RCC 7860 (cell line): ENCODE data around the gene MSI2.
"Not testable (repeated sequence)": the region's sequence is repeated elsewhere in the genome, so short reads cannot be mapped to it uniquely, and the experiment has no call there.

Experiments used
- DNase-seq: peaks from one replicate; pipeline ENCODE4 v3.0.0-alpha.2; 2015; ENCODE audit warnings: low spot score
- FAIRE-seq: peaks from 2 replicates; lab custom pipeline; 2012; peaks lifted over from hg19 to GRCh38; lab: Jason Lieb, UNC

MSI2 gene

GRCh38 chr17:57255776-57256681 lies at the start of gene MSI2:
TSS of gene MSI2 (plus strand) at chr17:57256523. CDS start at chr17:57256743, 220 bp downstream.
- DNase-seq (peak; percentile 43), FAIRE-seq (no peak)

DNA sequence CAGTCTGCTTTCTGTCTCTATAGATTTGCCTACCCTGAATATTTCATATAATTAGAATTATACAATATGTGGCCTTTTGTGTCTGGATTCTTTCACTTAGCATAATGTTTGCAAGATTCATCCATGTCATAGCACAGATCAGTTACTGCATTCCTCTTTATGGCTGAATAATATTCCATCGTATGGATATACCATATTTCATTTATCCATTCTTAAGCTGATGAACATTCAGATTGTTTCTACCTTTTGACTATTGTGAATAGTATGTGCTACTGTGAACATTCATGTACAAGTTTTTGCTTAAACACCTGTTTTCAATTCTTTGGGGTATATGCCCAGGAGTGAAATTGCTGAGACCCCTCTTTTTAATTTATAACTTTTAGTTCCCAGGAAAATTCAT lies 49.4 kb upstream of the MSI2 start:
- FAIRE-seq (no peak), DNase-seq (no peak)

- FAIRE-seq (no peak), DNase-seq (no peak)
Measured at GRCh38 chr17:57207396-57207795, 48.9 kb upstream of the MSI2 start.

DNA sequence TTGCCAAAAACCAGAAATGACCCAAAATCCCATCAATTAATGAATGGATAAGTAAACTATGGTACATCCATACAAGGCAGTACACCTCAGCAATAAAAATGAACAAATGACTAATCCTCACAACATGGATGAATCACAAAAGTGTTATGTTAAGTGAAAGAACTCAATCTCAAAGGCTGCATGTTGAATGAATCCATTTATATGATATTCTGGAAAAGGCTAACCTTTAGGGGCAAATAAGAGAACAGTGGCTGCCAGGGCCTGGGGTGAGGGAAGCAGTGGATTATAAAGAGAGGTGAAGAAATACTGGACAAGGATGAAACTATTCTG lies 46.1 kb upstream of the MSI2 start:
- DNase-seq (peak; percentile 38), FAIRE-seq (no peak)

DNA sequence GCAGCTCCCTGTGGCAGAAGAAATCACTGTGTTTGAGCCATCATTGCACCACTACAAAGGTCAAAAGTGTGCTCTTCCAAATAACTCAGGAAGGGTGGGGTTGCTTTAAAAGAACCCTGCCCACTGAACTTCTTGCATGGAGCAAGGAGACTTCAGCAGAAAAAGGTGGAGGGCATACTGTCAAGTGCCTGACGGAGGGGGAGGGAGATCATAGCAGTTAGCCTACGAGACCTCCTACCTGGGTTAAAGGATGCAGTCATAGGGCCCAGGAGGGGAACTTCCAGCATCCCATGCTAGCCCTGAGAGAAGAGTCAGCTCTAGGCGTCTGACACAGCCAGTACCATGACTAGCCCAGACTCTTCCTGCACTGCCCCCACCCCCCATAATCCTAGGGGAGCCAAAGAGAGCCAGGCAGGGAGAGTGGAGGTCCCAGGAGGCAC lies 45.3 kb upstream of the MSI2 start:
- DNase-seq = no peak
- no peak for FAIRE-seq

DNA sequence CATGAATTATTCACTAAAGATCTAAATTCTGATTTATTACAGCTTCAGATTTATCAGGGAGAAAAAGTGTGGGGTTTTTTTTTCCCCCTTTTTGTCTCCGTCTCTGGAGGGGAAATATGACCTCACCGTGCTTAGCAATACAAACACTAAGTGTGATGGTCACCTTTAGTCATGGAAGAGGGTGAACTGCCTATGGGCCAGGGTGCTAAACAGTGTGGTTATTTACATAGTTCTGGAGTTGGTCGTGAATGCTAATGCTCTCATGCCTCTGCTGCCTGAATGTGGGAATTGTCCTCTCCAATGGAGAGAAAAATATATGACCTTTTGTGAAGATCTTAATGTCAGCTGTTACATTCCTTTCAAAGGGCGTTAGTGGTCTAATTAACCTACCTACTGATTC lies 44.8 kb upstream of the MSI2 start:
- FAIRE-seq = no peak
- DNase-seq = peak; percentile 46

DNA sequence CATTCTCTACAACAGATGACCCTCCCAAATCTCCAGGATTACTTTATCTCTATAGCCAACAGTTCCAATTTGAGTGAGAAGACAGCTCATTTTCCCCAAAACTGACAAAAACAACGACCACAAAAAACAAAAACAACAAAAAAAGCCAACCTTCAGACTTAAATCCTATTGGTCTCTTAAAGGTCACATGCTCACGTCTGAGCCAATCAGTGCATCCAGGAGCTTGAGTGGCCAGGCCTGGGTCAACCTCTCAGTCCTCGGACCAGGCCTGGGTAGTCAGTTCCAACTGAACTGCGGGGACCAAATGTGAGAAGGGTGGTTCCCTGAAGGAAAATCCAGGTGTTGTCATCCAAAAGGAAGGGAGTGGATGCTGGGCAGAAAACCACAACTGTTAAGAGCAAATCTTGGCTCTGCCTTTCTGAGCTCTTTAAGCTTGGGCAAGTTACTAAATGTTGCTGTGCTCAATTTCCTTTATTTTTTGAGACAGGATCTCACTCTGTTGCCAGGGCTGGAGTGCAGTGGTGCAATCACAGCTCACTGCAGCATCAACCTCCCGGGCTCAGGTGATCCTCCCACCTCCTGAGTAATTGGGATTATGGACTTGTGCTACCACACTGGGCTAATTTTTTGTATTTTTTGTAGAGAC lies 43.0 kb upstream of the MSI2 start:
- no peak for DNase-seq
- no peak for FAIRE-seq

DNA sequence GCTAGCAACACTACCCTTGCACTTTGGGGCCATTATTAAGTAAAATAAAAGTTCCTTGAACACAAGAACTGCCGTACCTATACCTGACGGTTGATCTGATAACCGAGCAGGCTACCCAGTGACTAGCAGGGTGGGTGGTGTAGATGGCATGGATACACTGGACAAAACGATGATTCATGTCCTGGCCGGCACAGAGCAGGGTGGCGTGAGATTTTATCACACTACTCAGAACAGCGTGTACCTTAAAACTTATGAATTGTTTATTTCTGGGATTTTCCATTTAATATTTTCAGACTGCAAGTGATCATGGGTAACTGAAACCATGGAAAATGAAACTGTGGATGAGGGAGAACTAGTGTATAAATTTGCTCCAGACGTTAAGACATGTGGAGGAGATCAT lies 41.0 kb upstream of the MSI2 start:
- no peak for FAIRE-seq

GRCh38 chr17:57221366-57222350 lies 34.7 kb upstream of the MSI2 start:
- FAIRE-seq = no peak
- no peak for DNase-seq

More for the DNA sequence above, 41.0 kb upstream of the MSI2 start:
- no peak for DNase-seq

GRCh38 chr17:57222422-57222821 lies 33.9 kb upstream of the MSI2 start:
- FAIRE-seq, DNase-seq: not testable (repeated sequence)

DNA sequence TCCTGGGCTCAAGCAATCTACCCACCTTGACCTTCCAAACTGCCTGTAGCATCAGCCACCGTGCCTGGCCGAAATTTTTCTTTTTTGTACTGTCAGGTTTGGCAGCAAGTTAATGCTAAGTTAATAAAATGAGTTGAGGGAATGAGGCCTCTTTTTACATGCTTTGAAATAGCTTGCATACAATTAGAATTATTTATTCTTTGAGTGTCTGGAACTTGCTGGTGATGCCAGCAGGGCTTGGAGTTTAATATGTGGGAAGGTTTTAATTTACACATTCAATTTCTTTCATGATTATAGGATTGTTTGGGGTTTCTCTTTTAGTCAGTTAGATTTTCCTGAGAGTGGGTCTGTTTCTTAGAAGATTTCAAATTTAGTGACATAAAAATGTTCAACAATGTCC lies 31.2 kb upstream of the MSI2 start:
- FAIRE-seq (no peak), DNase-seq (no peak)

DNA sequence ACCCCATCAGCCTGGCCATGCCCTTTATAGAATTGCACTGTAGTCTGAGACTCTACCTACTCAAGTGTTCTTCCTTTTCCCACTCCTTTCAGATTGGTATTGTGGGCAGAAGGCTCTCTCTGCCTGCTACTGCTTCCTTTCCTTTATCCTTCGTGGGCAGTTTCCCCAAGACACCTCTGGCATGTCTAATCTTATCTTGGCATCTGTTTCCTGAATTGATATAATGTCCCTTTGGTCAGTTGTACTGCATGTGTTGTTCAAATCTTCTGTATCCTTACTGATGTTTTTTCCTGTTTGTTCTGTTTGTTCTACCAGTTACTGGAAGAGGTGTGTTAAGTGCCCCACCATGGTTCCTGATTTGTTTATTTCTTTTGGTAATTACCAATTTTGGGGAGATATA lies 29.5 kb upstream of the MSI2 start:
- DNase-seq (no peak), FAIRE-seq (no peak)

DNA sequence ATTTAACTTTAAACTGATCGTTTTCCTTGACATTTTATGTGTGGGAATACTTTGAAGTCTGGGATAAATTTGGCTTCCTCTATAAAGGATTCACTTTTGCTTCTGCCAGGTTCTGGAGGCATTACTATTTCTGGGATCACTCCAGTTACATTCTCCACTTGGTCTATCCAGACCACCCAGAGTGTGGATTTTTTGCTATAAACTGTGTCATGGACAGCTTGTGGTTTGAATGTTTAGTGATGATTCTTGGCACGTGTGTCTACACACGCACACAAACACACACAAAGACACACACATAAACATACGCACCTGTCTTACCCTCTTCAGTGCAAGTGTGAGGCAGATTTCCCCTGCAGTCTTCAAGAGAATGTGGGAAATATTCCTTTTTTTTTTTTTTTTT lies 27.4 kb upstream of the MSI2 start:
- DNase-seq (no peak), FAIRE-seq (no peak)

DNA sequence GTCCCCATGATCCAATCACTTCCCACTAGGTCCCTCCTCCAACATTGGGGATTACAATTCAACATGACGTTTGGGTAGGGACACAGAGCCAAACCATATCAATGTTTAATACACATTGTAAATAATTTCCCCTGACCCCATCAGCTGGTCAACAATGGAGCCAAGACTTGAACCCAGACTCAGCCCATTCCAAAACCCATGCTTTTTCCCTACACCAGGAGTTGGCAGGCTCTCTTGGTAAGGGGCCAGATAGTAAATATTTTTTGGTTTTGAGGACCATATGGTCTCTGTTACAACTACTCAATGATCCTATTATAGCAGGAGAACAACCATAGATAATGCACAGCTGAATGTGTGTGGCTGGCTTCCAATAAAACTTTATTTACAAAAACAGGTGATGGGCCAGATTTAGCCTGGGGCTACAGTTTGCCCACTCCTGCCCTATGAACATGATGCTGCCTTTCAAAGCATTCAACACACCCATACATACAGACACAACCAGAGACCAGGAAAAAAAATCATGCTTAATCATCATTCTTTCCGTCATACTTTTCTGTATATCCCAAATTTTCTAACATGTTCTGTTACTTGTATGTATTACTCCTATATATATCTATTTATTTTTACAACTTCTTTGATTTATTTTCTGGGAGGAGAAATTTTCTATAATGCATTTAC lies 22.1 kb upstream of the MSI2 start:
- FAIRE-seq = no peak

GRCh38 chr17:57234739-57235092 lies 21.6 kb upstream of the MSI2 start:
- no peak for FAIRE-seq
- DNase-seq = no peak

More for the DNA sequence above, 22.1 kb upstream of the MSI2 start:
- no peak for DNase-seq

DNA sequence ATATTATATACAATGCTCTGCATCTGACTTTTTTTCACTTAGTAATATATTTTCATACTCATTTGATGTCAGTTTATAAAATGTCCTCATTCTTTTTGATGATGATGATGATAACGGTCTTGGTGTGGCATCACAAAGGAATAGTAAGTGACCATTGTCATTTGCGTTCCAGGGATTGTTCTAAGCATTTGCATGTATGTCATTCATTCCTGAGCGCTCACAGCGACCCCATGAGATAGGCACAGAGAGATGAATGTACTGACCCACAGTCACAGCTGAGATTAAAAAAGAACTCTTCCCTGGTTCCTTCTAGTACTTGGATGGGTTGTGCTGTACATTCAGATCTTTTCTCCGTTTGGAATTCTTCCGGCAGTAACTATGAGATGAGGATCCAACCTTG lies 21.2 kb upstream of the MSI2 start:
- DNase-seq (no peak), FAIRE-seq (no peak)

- FAIRE-seq (no peak), DNase-seq (no peak)
Measured at GRCh38 chr17:57236686-57237299, 19.5 kb upstream of the MSI2 start.

DNA sequence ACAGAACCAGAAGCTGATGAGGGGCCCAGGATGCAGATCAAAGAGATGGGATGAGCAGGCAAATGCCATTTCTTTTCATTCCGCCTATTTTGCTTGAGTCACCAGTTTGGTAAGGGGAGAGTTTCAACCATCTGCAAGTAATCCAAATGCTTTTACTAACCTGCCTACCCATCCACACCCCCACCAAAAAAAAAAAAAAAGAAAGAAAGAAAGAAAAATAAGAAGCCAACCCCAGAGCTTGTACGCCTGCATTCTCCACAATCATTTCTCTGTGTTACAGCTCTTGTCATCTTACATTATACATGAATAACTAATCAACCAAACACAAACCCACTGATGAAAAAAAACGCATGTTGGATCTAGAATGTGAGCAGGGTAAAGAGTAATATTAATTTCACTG lies 15.7 kb upstream of the MSI2 start:
- no peak for FAIRE-seq

DNA sequence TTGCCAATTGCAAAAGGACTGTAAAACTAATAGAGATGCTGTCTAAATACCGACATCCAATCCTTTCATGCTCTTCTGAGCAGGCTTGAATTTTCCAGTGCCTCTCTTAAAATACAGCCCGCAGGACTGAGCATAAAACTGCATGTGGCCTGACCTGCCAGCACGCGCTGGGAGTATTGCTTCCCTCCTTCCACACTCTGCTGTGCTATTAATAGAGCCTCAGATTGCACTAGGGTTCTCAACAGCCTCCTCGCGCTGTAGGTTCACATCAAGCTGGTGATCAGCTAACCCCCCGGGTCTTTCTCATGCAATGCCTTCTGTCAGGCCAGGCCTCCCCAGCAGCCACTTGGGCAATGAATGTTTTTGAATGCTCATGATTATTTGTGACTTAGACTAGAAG lies 14.2 kb upstream of the MSI2 start:
- DNase-seq (no peak), FAIRE-seq (no peak)

More for the DNA sequence above, 15.7 kb upstream of the MSI2 start:
- DNase-seq = no peak

DNA sequence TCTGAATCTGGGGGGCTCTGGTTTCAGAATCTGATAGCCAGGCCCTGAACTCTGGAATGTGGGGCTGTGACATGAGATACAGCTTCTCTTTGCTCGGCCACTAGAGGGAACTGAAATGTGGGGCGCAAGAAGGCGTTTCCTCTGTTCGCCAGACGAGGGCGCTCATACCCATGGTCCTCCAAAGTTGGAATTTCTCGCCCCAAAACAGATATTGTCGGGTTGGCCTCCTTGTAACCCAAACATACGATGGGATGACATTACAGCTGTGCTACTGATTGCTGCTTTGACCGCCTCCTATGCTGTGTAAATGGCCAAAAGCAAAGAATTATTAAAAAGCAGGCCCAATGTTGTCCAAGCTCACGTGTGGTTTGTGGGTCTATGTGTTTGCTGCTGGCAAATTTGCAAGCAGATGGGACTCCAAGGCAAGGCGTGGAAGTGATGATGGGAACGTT lies 13.1 kb upstream of the MSI2 start:
- DNase-seq (peak; percentile 41), FAIRE-seq (no peak)
